H9 (cell line): ENCODE results near the gene HOXA9. TPM values are rescaled to one million over a fixed set of nuclear protein-coding genes. Genes with fewer than 3 reads are reported as not detected.

Experiments
- DNase-seq: peaks from one replicate; pipeline ENCODE4 v3.0.0-alpha.2; 2017
- H2AFZ ChIP-seq: one replicate; pipeline ENCODE4 v1.6.1; 2013; ENCODE audit warnings: mild to moderate bottlenecking, low read length, control low read depth, moderate library complexity
- H2AK5ac ChIP-seq: 2 replicates; pipeline ENCODE4 v1.6.1; 2013; ENCODE audit warnings: low read length, control low read depth, mixed read lengths; ENCODE audit not compliant: insufficient read length
- H2BK120ac ChIP-seq: one replicate; pipeline ENCODE4 v1.6.1; 2013; ENCODE audit warnings: low read depth, mild to moderate bottlenecking, low read length, control low read depth, inconsistent platforms; ENCODE audit not compliant: poor library complexity, severe bottlenecking
- H2BK12ac ChIP-seq: 2 replicates; pipeline ENCODE4 v1.6.1; 2013; ENCODE audit warnings: low read length, control low read depth, mixed read lengths, low read depth; ENCODE audit not compliant: insufficient read length
- H2BK15ac ChIP-seq: 2 replicates; pipeline ENCODE4 v1.6.1; 2013; ENCODE audit warnings: low read depth, low read length, control low read depth
- H2BK20ac ChIP-seq: one replicate; pipeline ENCODE4 v1.6.1; 2013; ENCODE audit warnings: low read depth, mild to moderate bottlenecking, low read length, control low read depth, inconsistent platforms; ENCODE audit not compliant: poor library complexity, severe bottlenecking
- H2BK5ac ChIP-seq: 2 replicates; pipeline ENCODE4 v1.6.1; 2013; ENCODE audit warnings: low read length, control low read depth, mixed read lengths; ENCODE audit not compliant: insufficient read length
- H3K14ac ChIP-seq: 2 replicates; pipeline ENCODE4 v1.6.1; 2013; ENCODE audit warnings: low read length, control low read depth; ENCODE audit not compliant: insufficient read depth
- H3K18ac ChIP-seq: 2 replicates; pipeline ENCODE4 v1.6.1; 2013; ENCODE audit warnings: low read depth, mild to moderate bottlenecking, mixed read lengths, low read length, control low read depth; ENCODE audit not compliant: insufficient read length
- H3K23ac ChIP-seq: 2 replicates; pipeline ENCODE4 v1.6.1; 2013; ENCODE audit warnings: low read length, control low read depth, mixed read lengths, low read depth; ENCODE audit not compliant: insufficient read length
- H3K23me2 ChIP-seq: 2 replicates; pipeline ENCODE4 v1.6.1; 2013; ENCODE audit warnings: low read depth, mild to moderate bottlenecking, mixed read lengths, low read length, control low read depth; ENCODE audit not compliant: insufficient read length, poor library complexity, severe bottlenecking
- H3K27ac ChIP-seq: 2 replicates; pipeline ENCODE4 v1.5.1; 2013; ENCODE audit warnings: low read length, control low read depth, mixed read lengths, low read depth; ENCODE audit not compliant: insufficient read length
- H3K27me3 ChIP-seq: 2 replicates; pipeline ENCODE4 v1.6.1; 2013; ENCODE audit warnings: low read length, control low read depth, inconsistent platforms; ENCODE audit not compliant: insufficient read depth
- H3K4ac ChIP-seq: 2 replicates; pipeline ENCODE4 v1.6.1; 2013; ENCODE audit warnings: low read depth, mild to moderate bottlenecking, control low read depth, inconsistent platforms, low read length, moderate library complexity
- H3K4me1 ChIP-seq: 2 replicates; pipeline ENCODE4 v1.6.1; 2013; ENCODE audit warnings: low read length, control low read depth, inconsistent platforms; ENCODE audit not compliant: insufficient read depth
- H3K4me2 ChIP-seq: 2 replicates; pipeline ENCODE4 v1.6.1; 2013; ENCODE audit warnings: low read length, control low read depth, mixed read lengths; ENCODE audit not compliant: insufficient read length, insufficient read depth
- H3K56ac ChIP-seq: 2 replicates; pipeline ENCODE4 v1.6.1; 2013; ENCODE audit warnings: low read depth, mild to moderate bottlenecking, mixed read lengths, low read length, control low read depth; ENCODE audit not compliant: insufficient read length
- H3K79me1 ChIP-seq: 2 replicates; pipeline ENCODE4 v1.6.1; 2013; ENCODE audit warnings: low read depth, mild to moderate bottlenecking, moderate library complexity, low read length, control low read depth, inconsistent platforms; ENCODE audit not compliant: insufficient read depth, poor library complexity, severe bottlenecking
- H3K79me2 ChIP-seq: 2 replicates; pipeline ENCODE4 v1.6.1; 2013; ENCODE audit warnings: low read length, control low read depth, inconsistent platforms; ENCODE audit not compliant: insufficient read depth
- H3K9ac ChIP-seq: 2 replicates; pipeline ENCODE4 v1.6.1; 2013; ENCODE audit warnings: low read length, control low read depth, mixed read lengths; ENCODE audit not compliant: insufficient read length; ENCODE audit errors: extremely low read depth
- H3K9me3 ChIP-seq: one replicate; pipeline ENCODE4 v1.6.1; 2013; ENCODE audit warnings: low read depth, low read length, inconsistent platforms; ENCODE audit not compliant: control insufficient read depth
- H3T11ph ChIP-seq: one replicate; pipeline ENCODE4 v1.6.1; 2013; ENCODE audit warnings: mild to moderate bottlenecking, low read length, control low read depth, inconsistent platforms
- H4K20me1 ChIP-seq: one replicate; pipeline ENCODE4 v1.6.1; 2013; ENCODE audit not compliant: control insufficient read depth, insufficient read length, insufficient read depth
- H4K5ac ChIP-seq: 2 replicates; pipeline ENCODE4 v1.6.1; 2013; ENCODE audit warnings: low read depth, mild to moderate bottlenecking, mixed read lengths, low read length, control low read depth; ENCODE audit not compliant: insufficient read length
- H4K8ac ChIP-seq: replicated peaks from 2 replicates; pipeline ENCODE4 v1.6.1; 2013; ENCODE audit warnings: low read length, control low read depth, mixed read lengths, low read depth; ENCODE audit not compliant: insufficient read length
- H4K91ac ChIP-seq: 2 replicates; pipeline ENCODE4 v1.6.1; 2013; ENCODE audit warnings: low read depth, mild to moderate bottlenecking, moderate library complexity, mixed read lengths, low read length, control low read depth; ENCODE audit not compliant: insufficient read length
- H3K27ac Mint-ChIP-seq, 3 experiments: 2 replicates in 2 of 3; 3 replicates in 1 of 3; pipeline ENCODE4 v1.8.0; 2020 to 2021; ENCODE audit warnings: mixed read lengths in 3 of 3, mild to moderate bottlenecking in 1 of 3, moderate library complexity in 1 of 3
- H3K27me3 Mint-ChIP-seq: 2 replicates; pipeline ENCODE4 v1.8.0; 2021; ENCODE audit warnings: low read depth, mild to moderate bottlenecking, moderate library complexity, mixed read lengths
- H3K36me3 Mint-ChIP-seq, 3 experiments: 2 replicates in 2 of 3; 3 replicates in 1 of 3; pipeline ENCODE4 v1.8.0; 2020 to 2021; ENCODE audit warnings: low read depth in 3 of 3, mixed read lengths in 3 of 3; ENCODE audit not compliant: insufficient read depth in 1 of 3
- H3K4me1 Mint-ChIP-seq, 2 experiments: 2 replicates each; pipeline ENCODE4 v1.8.0; 2020; ENCODE audit warnings: mixed read lengths in 2 of 2
- H3K4me3 Mint-ChIP-seq, 2 experiments: 2 replicates in 1 of 2; 3 replicates in 1 of 2; pipeline ENCODE4 v1.8.0; 2020 to 2021; ENCODE audit warnings: mild to moderate bottlenecking in 2 of 2, mixed read lengths in 2 of 2, moderate library complexity in 1 of 2
- H3K9me3 Mint-ChIP-seq, 2 experiments: 2 replicates in 1 of 2; 3 replicates in 1 of 2; pipeline ENCODE4 v1.8.0; 2020; ENCODE audit warnings: mild to moderate bottlenecking in 2 of 2, mixed read lengths in 2 of 2, moderate library complexity in 1 of 2
- CTCF ChIP-seq: fragments of 200-600 bp; sonication (generic); conservative IDR thresholded peaks from 3 replicates; pipeline ENCODE4 v1.8.0; 2021; ENCODE audit warnings: antibody characterized with exemption, mild to moderate bottlenecking
- WGBS: extraction: QIAGEN DNeasy Blood & Tissue Kit; methylation state at CpG from one replicate; pipeline ENCODE4 v1.1.7; 2013; ENCODE audit warnings: missing lambda C conversion rate, low lambda C conversion rate, mixed read lengths; ENCODE audit not compliant: insufficient read length; ENCODE audit errors: extremely low coverage; 5-methylcytosine and 5-hydroxymethylcytosine counted together
- total RNA-seq: library from RNA; stranded (reverse); gene quantifications from 2 replicates; pipeline ENCODE4 v1.2.1, GENCODE V29; 2021

Gene HOXA9
- total RNA-seq, 1 experiment from 2014 or later: not detected

- H2BK120ac ChIP-seq: no peak overlapping the region
- H3K27me3 ChIP-seq: peaks cover 92% of the 10 kb centered on the region
- no peak overlapping the region for H3K9ac ChIP-seq
- no peak overlapping the region for H3K4me2 ChIP-seq
- H3K23ac ChIP-seq: no peak overlapping the region
- H4K91ac ChIP-seq: no peak overlapping the region
- H3K27ac ChIP-seq: no peak overlapping the region
- H3K9me3 ChIP-seq: no peaks in the 10 kb centered on the region
- no peak for TF ChIP-seq CTCF
- no peak overlapping the region for H2BK20ac ChIP-seq
- no peaks in the 10 kb centered on the region for H3K23me2 ChIP-seq
- no peak overlapping the region for H4K5ac ChIP-seq
- H2AK5ac ChIP-seq: no peak overlapping the region
- no peak overlapping the region for H2AFZ ChIP-seq
- no peaks in the 10 kb centered on the region for H4K20me1 ChIP-seq
- no peak overlapping the region for H2BK5ac ChIP-seq
- H2BK12ac ChIP-seq: no peak overlapping the region
- no peak overlapping the region for H3K56ac ChIP-seq
- H3K4me1 Mint-ChIP-seq: peaks cover 13 to 24% of the 10 kb centered on the region in 2 experiments
- H3T11ph ChIP-seq: no peak overlapping the region
- H2BK15ac ChIP-seq: no peak overlapping the region
- peak; percentile 61 for DNase-seq
- H3K9me3 Mint-ChIP-seq: peaks cover 3 to 11% of the 10 kb centered on the region in 2 experiments; a peak in 2 of 5 replicates
- H3K18ac ChIP-seq: no peak overlapping the region
- H3K4me1 ChIP-seq: no peaks in the 10 kb centered on the region
- H3K79me1 ChIP-seq: no peaks in the 10 kb centered on the region
- H3K4me3 Mint-ChIP-seq: peak overlapping the region in 1 of 2 experiments; percentile 65; a peak in 2 of 5 replicates
- no peak overlapping the region for H3K4ac ChIP-seq
- H4K8ac ChIP-seq: no peak overlapping the region
- H3K14ac ChIP-seq: no peak overlapping the region
- H3K79me2 ChIP-seq: no peaks in the 10 kb centered on the region
- no peaks in the 10 kb centered on the region; a peak in 1 of 7 replicates for H3K36me3 Mint-ChIP-seq
- no CpG with 5 or more reads among the region's 42 CpGs for WGBS
- H3K27me3 Mint-ChIP-seq: peaks cover 100% of the 10 kb centered on the region
- no peak overlapping the region for H3K27ac Mint-ChIP-seq
Measured at GRCh38 chr7:27191833-27192545, 26.7 kb upstream of the HOXA9 start.
